B cell (primary cell): ENCODE data around the gene RAB11FIP5. TPM values are rescaled to one million over a fixed set of nuclear protein-coding genes. Genes with fewer than 3 reads are reported as not detected.
A peak's percentile ranks its signal among the peaks of the same experiment; 100 is the strongest.

ENCODE experiments used
- ATAC-seq: fragments of 200-7000 bp; cut with Tn5 transposase; one replicate; pipeline ENCODE4 v1.10.0; 2021; ENCODE audit warnings: low read depth, mild to moderate bottlenecking, moderate number of reproducible peaks, moderate library complexity
- CTCF ChIA-PET: fragments of 350-600 bp; sonication (Branson Sonifier 250); formaldehyde crosslinking; loops from one replicate; lab custom pipeline; 2021; ENCODE audit warnings: antibody characterized with exemption, inconsistent platforms; lab: Charles Lee
- POLR2A ChIA-PET: fragments of 350-600 bp; sonication (Branson Sonifier 250); formaldehyde crosslinking; loops from one replicate; lab custom pipeline; 2021; ENCODE audit warnings: antibody characterized with exemption; lab: Charles Lee
- DNase-seq: peaks from one replicate; pipeline ENCODE4 v3.0.0; 2013
- H2AFZ ChIP-seq: 2 replicates; pipeline ENCODE4 v1.6.1; 2012; ENCODE audit warnings: mild to moderate bottlenecking, low read depth, low read length; ENCODE audit not compliant: insufficient read depth, poor library complexity, severe bottlenecking
- H3K27ac ChIP-seq, 2 donors: 1 replicate in 1 of 2; 2 replicates in 1 of 2; pipeline ENCODE4 v1.5.1; 2012 to 2013; ENCODE audit warnings: low read length in 2 of 2, mild to moderate bottlenecking in 2 of 2, moderate library complexity in 1 of 2
- H3K27me3 ChIP-seq, 4 experiments: fragments of 200-600 bp in 1 of 4; sonication (generic) in 1 of 4; replicated peaks in 1 of 4; 1 replicate in 2 of 4; 2 replicates in 2 of 4; pipeline versions ENCODE4 v1.6.1 to v1.7.0; 2013 to 2016; ENCODE audit warnings: low read length in 3 of 4, mild to moderate bottlenecking in 2 of 4, mixed read lengths in 1 of 4, moderate library complexity in 1 of 4; ENCODE audit not compliant: insufficient read depth in 4 of 4, control insufficient read depth in 3 of 4; ENCODE audit errors: control extremely low read depth in 1 of 4
- H3K36me3 ChIP-seq, 2 experiments: replicated peaks in 1 of 2; 1 replicate in 1 of 2; 2 replicates in 1 of 2; pipeline versions ENCODE4 v1.6.1 to v1.7.1; 2013; ENCODE audit warnings: low read length in 1 of 2; ENCODE audit not compliant: insufficient read depth in 2 of 2, control insufficient read depth in 1 of 2; ENCODE audit errors: control extremely low read depth in 1 of 2, extremely low read depth in 1 of 2
- H3K4me1 ChIP-seq, 2 donors: fragments of 200-600 bp in 1 of 2; sonication (generic) in 1 of 2; 1 replicate in 1 of 2; 2 replicates in 1 of 2; pipeline versions ENCODE4 v1.5.1 to v1.6.1; 2013 to 2017; ENCODE audit warnings: low read length in 2 of 2; ENCODE audit not compliant: control insufficient read depth in 2 of 2, insufficient read depth in 2 of 2
- H3K4me2 ChIP-seq: replicated peaks from 2 replicates; pipeline ENCODE3; 2012; ENCODE audit warnings: mild to moderate bottlenecking, low read depth, low read length; ENCODE audit not compliant: poor library complexity, severe bottlenecking
- H3K4me3 ChIP-seq, 5 experiments: fragments of 200-600 bp in 1 of 5; sonication (generic) in 1 of 5; 1 replicate in 3 of 5; 2 replicates in 2 of 5; pipeline versions ENCODE4 v1.5.1 to v1.7.0; 2011 to 2016; ENCODE audit warnings: low read length in 4 of 5, mild to moderate bottlenecking in 4 of 5, low read depth in 2 of 5, control low read depth in 1 of 5, moderate library complexity in 1 of 5; ENCODE audit not compliant: insufficient read depth in 1 of 5; ENCODE audit errors: control extremely low read depth in 1 of 5, extremely low read depth in 1 of 5
- H3K79me2 ChIP-seq: fragments of 200-600 bp; sonication (generic); one replicate; pipeline ENCODE4 v1.6.0; 2016; ENCODE audit warnings: low read length; ENCODE audit not compliant: control insufficient read depth, insufficient read depth
- H3K9ac ChIP-seq: fragments of 200-600 bp; sonication (generic); 2 replicates; pipeline ENCODE4 v1.6.1; 2017; ENCODE audit warnings: mild to moderate bottlenecking, low read length, moderate library complexity
- H3K9me3 ChIP-seq, 3 donors: one replicate each; pipeline versions ENCODE4 v1.6.1 to v1.7.1; 2013; ENCODE audit warnings: low read length in 2 of 3; ENCODE audit not compliant: control insufficient read depth in 2 of 3, insufficient read depth in 1 of 3; ENCODE audit errors: control extremely low read depth in 1 of 3
- H4K20me1 ChIP-seq: 2 replicates; pipeline ENCODE4 v1.6.0; 2012; ENCODE audit warnings: mild to moderate bottlenecking, low read length; ENCODE audit not compliant: insufficient read depth, control insufficient read depth, poor library complexity, severe bottlenecking
- H3K27ac Mint-ChIP-seq: one replicate; pipeline ENCODE4 v1.8.0; 2021; ENCODE audit warnings: mixed read lengths
- H3K27me3 Mint-ChIP-seq: one replicate; pipeline ENCODE4 v1.8.0; 2021; ENCODE audit warnings: mixed read lengths
- H3K4me1 Mint-ChIP-seq: one replicate; pipeline ENCODE4 v1.8.0; 2021; ENCODE audit warnings: mixed read lengths
- H3K4me3 Mint-ChIP-seq: one replicate; pipeline ENCODE4 v1.8.0; 2021; ENCODE audit warnings: mixed read lengths
- H3K9me3 Mint-ChIP-seq: one replicate; pipeline ENCODE4 v1.8.0; 2022; ENCODE audit warnings: mixed read lengths; ENCODE audit not compliant: insufficient read depth
- EZH2 ChIP-seq: IDR thresholded peaks from 2 replicates; pipeline ENCODE4 v1.6.1; 2012; ENCODE audit warnings: borderline replicate concordance, low read depth, mild to moderate bottlenecking, moderate library complexity, low read length; ENCODE audit not compliant: insufficient read depth, poor library complexity, severe bottlenecking
- WGBS: methylation state at CpG from one replicate; pipeline ENCODE4 v1.1.5; 2013; ENCODE audit warnings: missing lambda C conversion rate; ENCODE audit not compliant: insufficient coverage; 5-methylcytosine and 5-hydroxymethylcytosine counted together
- intact Hi-C: fragments of 100-400 bp; cut with micrococcal nuclease; formaldehyde crosslinking; loops from one replicate; pipeline ENCODE4 v1.10.0; 2022
- polyA plus RNA-seq: library from polyadenylated mRNA; depleted of rRNA; stranded (reverse); fragments of >200 nt; gene quantifications from 2 replicates; pipeline ENCODE4 v1.2.3, GENCODE V29; 2012
- total RNA-seq, 2 donors: library from RNA; stranded (reverse); fragments of 120-200 nt in 1 of 2; gene quantifications; 1 replicate in 1 of 2; 2 replicates in 1 of 2; pipeline versions ENCODE4 v1.2.3 to v1.2.4, GENCODE V29; 2013 to 2022
- TF ChIP-seq, protein P1 (sequence below): fragments of 200-600 bp; IDR thresholded peaks from one replicate; pipeline ENCODE4 v1.8.0; 2022; ENCODE audit warnings: antibody characterized with exemption, mild to moderate bottlenecking

Gene RAB11FIP5
- total and polyA plus RNA-seq, 2 donors (not counting 1 experiment from before 2014, with no cell fraction given) = 1.7 to 4.6 TPM

DNA sequence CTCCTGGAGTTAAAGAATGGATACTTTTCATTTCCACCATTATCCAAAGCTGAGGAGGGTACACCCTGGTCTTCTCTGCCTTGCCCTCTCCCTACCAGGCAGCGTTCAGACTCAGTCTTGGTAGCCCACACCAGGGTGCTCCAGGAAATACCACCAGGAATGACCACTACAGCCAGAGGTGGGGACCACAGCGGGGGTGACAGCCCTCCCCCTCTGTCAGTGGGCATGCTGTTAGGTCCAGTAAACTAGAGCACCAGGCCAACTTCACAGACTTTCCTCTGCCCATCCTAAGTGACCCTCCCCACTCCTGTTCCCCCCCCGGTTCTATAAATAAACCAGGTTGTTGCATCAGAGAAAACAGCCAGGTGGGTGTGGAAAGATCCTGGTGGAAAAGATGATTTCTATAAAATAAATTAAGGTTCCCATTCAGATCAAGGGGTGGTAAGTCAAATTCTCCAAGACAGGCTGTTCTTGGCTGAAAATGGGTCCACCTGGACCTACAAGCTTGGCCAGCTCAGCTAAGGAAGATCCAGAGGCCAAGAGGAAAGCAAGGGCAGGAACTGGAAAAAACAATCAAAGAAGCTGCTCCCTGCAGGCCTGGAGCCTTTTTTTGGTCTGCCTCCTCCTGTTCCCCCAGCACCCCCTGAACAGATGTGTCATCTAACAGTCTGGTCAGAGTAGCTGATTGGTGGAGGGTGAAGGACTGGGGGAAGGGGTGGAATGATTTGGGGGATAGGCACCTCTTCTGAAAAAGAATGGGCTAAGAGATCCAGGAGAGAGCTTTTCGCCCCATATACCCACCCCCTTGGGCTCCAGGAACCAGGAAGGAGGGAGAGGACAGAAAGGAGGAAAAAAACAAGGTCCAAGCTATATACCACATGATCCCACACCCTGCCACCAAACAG is 2.3 kb downstream of the RAB11FIP5 start:
- Mint-ChIP-seq H3K27me3 (peaks cover 3% of the 10 kb centered on the region), H3K27ac (no peak overlapping the region), H3K4me3 (peak overlapping the region; percentile 83), H3K9me3 (no peaks in the 10 kb centered on the region), H3K4me1 (peaks cover 8% of the 10 kb centered on the region)
- Histone ChIP-seq H3K4me3 (no peak overlapping the region), H3K79me2 (no peaks in the 10 kb centered on the region), H3K27ac (no peak overlapping the region), H3K36me3 (no peaks in the 10 kb centered on the region), H2AFZ (no peak overlapping the region), H3K27me3 (peaks cover 0 to 23% (median 8%) of the 10 kb centered on the region in 4 experiments), H4K20me1 (no peaks in the 10 kb centered on the region), H3K9me3 (peaks cover 0 to 10% (median 0%) of the 10 kb centered on the region in 3 donors), H3K4me1 (peaks cover 17% of the 10 kb centered on the region in 2 donors), H3K4me2 (no peak overlapping the region), H3K9ac (no peak overlapping the region)
- intact Hi-C loops = loop anchor here (5.0 kb wide), 3 partner anchors 122 to 1542 kb away; partner anchors contain the start of genes CCT7, EMX1, PRADC1 and SEMA4F
- WGBS = 92% methylated on average over 2 of the region's 4 CpGs
- ATAC-seq (no peak), DNase-seq (no peak)
- no peak for TF ChIP-seq EZH2
- TF ChIP-seq, protein P1, sequence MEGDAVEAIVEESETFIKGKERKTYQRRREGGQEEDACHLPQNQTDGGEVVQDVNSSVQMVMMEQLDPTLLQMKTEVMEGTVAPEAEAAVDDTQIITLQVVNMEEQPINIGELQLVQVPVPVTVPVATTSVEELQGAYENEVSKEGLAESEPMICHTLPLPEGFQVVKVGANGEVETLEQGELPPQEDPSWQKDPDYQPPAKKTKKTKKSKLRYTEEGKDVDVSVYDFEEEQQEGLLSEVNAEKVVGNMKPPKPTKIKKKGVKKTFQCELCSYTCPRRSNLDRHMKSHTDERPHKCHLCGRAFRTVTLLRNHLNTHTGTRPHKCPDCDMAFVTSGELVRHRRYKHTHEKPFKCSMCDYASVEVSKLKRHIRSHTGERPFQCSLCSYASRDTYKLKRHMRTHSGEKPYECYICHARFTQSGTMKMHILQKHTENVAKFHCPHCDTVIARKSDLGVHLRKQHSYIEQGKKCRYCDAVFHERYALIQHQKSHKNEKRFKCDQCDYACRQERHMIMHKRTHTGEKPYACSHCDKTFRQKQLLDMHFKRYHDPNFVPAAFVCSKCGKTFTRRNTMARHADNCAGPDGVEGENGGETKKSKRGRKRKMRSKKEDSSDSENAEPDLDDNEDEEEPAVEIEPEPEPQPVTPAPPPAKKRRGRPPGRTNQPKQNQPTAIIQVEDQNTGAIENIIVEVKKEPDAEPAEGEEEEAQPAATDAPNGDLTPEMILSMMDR = no peak
- ChIA-PET POLR2A (no interaction called here), CTCF (interaction anchor here (0.8 to 3.8 kb wide), 4 partner anchors 11 to 67 kb away, joined by 3 to 23 read pairs (median 4); no protein-coding TSS in a partner anchor)
